BJ (cell line): ENCODE data around the gene COPS4. TPM values are rescaled to one million over a fixed set of nuclear protein-coding genes. Genes with fewer than 3 reads are reported as not detected.
"Not testable (repeated sequence)": the region's sequence is repeated elsewhere in the genome, so short reads cannot be mapped to it uniquely, and the experiment has no call there.

Experiments used
- CTCF ChIA-PET: fragments of 350-600 bp; formaldehyde crosslinking; extraction: SDS; loops from one replicate; lab custom pipeline; 2021; ENCODE audit warnings: antibody characterized with exemption, inconsistent platforms; lab: Yijun Ruan, JAX
- POLR2A ChIA-PET: fragments of 300-600 bp; sonication (Branson Sonifier 250); formaldehyde crosslinking; extraction: SDS; loops from one replicate; lab custom pipeline; 2021; ENCODE audit warnings: antibody characterized with exemption; lab: Charles Lee
- DNase-seq: peaks from one replicate; pipeline ENCODE4 v3.0.0-alpha.2; 2011; ENCODE audit warnings: low read depth
- H3K27me3 ChIP-seq: 2 replicates; pipeline ENCODE4 v1.6.0; 2011; ENCODE audit warnings: low read length; ENCODE audit not compliant: control insufficient read depth, insufficient read depth
- H3K36me3 ChIP-seq: 2 replicates; pipeline ENCODE4 v1.5.1; 2011; ENCODE audit warnings: low read length; ENCODE audit not compliant: control insufficient read depth, insufficient read depth
- H3K4me3 ChIP-seq: 2 replicates; pipeline ENCODE4 v1.5.1; 2011; ENCODE audit warnings: low read depth, mild to moderate bottlenecking, control low read depth, low read length
- CTCF ChIP-seq: IDR thresholded peaks from 2 replicates; pipeline ENCODE4 v1.5.1; 2011; ENCODE audit warnings: low read depth, mild to moderate bottlenecking, control low read depth, inconsistent platforms, low read length, moderate library complexity; ENCODE audit not compliant: insufficient read depth
- polyA plus RNA-seq: library from polyadenylated mRNA; depleted of rRNA; stranded (reverse); fragments of >200 nt; gene quantifications from 2 replicates; pipeline ENCODE4 v1.2.3, GENCODE V29; 2011

COPS4 gene
- polyA plus RNA-seq, 1 experiment, result 70.2 TPM

- Histone ChIP-seq H3K27me3 (no peaks in the 10 kb centered on the region), H3K36me3 (no peaks in the 10 kb centered on the region), H3K4me3 (no peak overlapping the region)
- CTCF ChIA-PET, result no interaction called here
- POLR2A ChIA-PET, result no interaction called here
- no peak for TF ChIP-seq CTCF
- DNase-seq, result no peak
Observed at GRCh38 chr4:83083925-83084475, 49.0 kb downstream of the COPS4 start.

- H3K4me3 ChIP-seq, POLR2A ChIA-PET, H3K27me3 ChIP-seq, DNase-seq, CTCF ChIA-PET, H3K36me3 ChIP-seq: not testable (repeated sequence)
Observed at GRCh38 chr4:83084956-83085355, 50.0 kb downstream of the COPS4 start.

- Histone ChIP-seq H3K4me3 (no peak overlapping the region), H3K36me3 (no peaks in the 10 kb centered on the region), H3K27me3 (no peaks in the 10 kb centered on the region)
- POLR2A ChIA-PET, result no interaction called here
- TF ChIP-seq CTCF, result no peak
- CTCF ChIA-PET, result no interaction called here
- no peak for DNase-seq
Observed at GRCh38 chr4:83089410-83090157, 54.6 kb downstream of the COPS4 start.

- no peak for TF ChIP-seq CTCF
- POLR2A ChIA-PET, result no interaction called here
- Histone ChIP-seq H3K4me3 (no peak overlapping the region), H3K27me3 (no peaks in the 10 kb centered on the region), H3K36me3 (no peaks in the 10 kb centered on the region)
- no peak for DNase-seq
- CTCF ChIA-PET, result interaction anchor here (0.8 to 1.0 kb wide), 2 partner anchors 17 to 160 kb away, joined by 3 to 4 read pairs; no protein-coding TSS in a partner anchor
Observed at GRCh38 chr4:83093060-83093640, 58.2 kb downstream of the COPS4 start.

GRCh38 chr4:83096397-83096796 is 61.4 kb downstream of the COPS4 start:
- no peak for TF ChIP-seq CTCF
- Histone ChIP-seq H3K36me3 (no peaks in the 10 kb centered on the region), H3K27me3 (no peaks in the 10 kb centered on the region), H3K4me3 (no peak overlapping the region)
- DNase-seq, result no peak
- POLR2A ChIA-PET, result interaction anchor here (0.7 kb wide), 1 partner anchor 21 kb away, joined by 3 read pairs; no protein-coding TSS in a partner anchor
- CTCF ChIA-PET, result interaction anchor here (0.7 to 1.1 kb wide), 3 partner anchors 8 to 155 kb away, joined by 3 to 4 read pairs (median 4); no protein-coding TSS in a partner anchor
